Measurements from ENCODE around the gene CASKIN1.

Gene CASKIN1

DNA sequence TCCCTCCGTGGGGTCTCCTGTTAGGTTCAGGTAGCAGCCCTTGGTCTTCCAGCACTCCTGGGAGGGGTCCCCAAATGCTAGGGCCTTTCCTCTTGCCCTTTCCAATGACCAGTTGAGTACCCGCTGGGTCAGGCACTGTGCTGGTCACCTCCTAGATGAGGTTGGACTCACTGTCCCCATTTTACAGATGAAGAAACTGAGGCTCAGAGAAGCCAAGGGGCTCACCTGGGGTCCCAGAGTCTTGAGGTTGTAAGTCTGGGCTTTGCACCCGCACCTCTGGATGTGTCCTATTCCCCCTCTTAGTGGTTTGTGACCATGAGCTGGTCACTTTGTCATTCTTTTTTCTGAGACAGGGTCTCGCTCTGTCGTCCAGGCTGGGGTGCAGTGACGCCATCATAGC lies 1.4 kb upstream of the CASKIN1 start:
- ChIA-PET CTCF (interaction anchor here (1.2 to 1.4 kb wide), 2 partner anchors 9 to 57 kb away, joined by 3 read pairs; no protein-coding TSS in a partner anchor), POLR2A (no interaction called here)
- H3K4me3 ChIP-seq (ENCODE audit: low read depth, low read length) = no peak overlapping the region
- TF ChIP-seq, protein P1, sequence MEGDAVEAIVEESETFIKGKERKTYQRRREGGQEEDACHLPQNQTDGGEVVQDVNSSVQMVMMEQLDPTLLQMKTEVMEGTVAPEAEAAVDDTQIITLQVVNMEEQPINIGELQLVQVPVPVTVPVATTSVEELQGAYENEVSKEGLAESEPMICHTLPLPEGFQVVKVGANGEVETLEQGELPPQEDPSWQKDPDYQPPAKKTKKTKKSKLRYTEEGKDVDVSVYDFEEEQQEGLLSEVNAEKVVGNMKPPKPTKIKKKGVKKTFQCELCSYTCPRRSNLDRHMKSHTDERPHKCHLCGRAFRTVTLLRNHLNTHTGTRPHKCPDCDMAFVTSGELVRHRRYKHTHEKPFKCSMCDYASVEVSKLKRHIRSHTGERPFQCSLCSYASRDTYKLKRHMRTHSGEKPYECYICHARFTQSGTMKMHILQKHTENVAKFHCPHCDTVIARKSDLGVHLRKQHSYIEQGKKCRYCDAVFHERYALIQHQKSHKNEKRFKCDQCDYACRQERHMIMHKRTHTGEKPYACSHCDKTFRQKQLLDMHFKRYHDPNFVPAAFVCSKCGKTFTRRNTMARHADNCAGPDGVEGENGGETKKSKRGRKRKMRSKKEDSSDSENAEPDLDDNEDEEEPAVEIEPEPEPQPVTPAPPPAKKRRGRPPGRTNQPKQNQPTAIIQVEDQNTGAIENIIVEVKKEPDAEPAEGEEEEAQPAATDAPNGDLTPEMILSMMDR (IDR thresholded peaks at IDR 0.05; ENCODE audit: insufficient read depth, low read length, missing control alignments) = no peak
- DNase-seq (ENCODE audit: low read depth, low spot score) = no peak

DNA sequence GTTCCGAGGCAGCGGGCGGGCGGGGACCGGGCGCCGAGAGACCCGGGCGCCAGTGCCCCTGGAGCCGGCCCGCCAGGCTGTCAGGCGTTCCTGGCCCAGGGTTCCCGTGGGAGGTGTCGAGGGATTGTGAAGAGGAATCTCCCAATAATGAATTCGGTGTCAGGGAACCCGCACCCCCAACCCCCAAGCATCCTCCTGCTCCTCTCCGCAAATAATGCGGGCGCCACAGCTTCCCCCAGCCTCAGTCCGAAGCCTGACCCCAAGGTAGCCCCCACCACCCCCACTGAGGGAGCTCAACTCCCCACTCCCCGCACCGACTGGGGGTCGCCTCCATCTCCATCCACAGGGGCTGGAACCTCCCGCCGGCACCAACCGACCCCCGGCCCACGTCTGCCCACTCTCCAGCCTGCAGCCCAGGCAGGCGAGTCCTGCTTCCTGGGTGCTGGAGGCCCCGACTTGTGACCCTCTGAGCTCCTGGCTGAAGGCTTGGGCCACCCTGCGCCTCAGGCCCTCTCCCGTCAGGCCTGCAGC lies 641 bp upstream of the CASKIN1 start:
- DNase-seq (ENCODE audit: low read depth, low spot score) = no peak
- TF ChIP-seq, protein P1 (IDR thresholded peaks at IDR 0.05; ENCODE audit: insufficient read depth, low read length, missing control alignments) = no peak
- ChIA-PET CTCF (interaction anchor here (1.4 kb wide), 1 partner anchor 9 kb away, joined by 3 read pairs; no protein-coding TSS in a partner anchor), POLR2A (interaction anchor here (1.3 kb wide), 1 partner anchor 43 kb away, joined by 5 read pairs; no protein-coding TSS in a partner anchor)
- H3K4me3 ChIP-seq (ENCODE audit: low read depth, low read length) = no peak overlapping the region

DNA sequence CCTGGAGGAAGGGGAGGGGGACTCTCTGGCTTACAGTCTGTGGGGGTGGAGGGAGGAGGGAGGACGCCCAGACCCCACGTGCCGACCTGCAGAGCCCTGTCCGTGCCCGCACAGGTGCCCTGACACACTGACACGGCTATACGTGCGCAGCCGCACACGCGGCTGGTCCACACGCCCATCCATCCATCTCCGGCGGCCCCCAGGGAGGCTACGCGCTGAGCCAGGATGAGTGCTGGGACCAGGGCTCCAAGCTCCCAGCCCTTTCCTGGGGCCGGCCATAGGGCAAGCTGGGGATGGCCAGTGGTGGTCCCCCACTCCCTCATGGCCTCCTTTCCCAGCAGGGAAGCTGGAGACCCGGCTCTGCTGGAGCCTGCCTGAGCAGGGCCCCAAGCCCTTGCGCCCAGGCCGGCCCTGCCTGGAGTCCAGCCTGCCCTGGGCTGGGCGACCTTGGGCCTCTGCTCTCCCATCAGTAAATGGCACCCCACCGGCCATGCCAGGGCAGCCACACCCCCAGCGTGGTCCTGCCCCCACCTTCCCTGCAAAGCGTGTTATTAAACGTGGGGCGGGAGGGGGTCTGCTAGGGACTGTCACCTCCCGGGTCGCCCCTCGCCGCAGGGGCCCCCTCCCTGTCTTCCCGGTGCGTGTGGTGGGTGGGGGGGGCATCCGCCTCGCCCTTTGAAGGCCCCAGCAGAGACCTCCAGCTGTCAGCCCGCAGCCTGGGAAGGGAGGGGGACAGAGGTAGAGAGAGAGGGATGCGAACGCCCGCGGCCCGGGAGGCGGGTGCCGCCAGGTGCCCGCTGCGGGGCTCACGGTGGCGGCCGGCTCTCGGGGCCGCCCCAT lies 863 bp downstream of the CASKIN1 start:
- no peak for DNase-seq (ENCODE audit: low read depth, low spot score)
- no peak overlapping the region for H3K4me3 ChIP-seq (ENCODE audit: low read depth, low read length)
- ChIA-PET CTCF (interaction anchor here (1.6 to 2.1 kb wide), 4 partner anchors 8 to 56 kb away, joined by 3 to 10 read pairs (median 6); partner anchors contain the start of gene ECI1), POLR2A (interaction anchor here (1.3 to 1.9 kb wide), 2 partner anchors 40 to 41 kb away, joined by 5 to 11 read pairs; partner anchors contain the start of gene TRAF7)
- TF ChIP-seq, protein P1 (IDR thresholded peaks at IDR 0.05; ENCODE audit: insufficient read depth, low read length, missing control alignments) = no peak

DNA sequence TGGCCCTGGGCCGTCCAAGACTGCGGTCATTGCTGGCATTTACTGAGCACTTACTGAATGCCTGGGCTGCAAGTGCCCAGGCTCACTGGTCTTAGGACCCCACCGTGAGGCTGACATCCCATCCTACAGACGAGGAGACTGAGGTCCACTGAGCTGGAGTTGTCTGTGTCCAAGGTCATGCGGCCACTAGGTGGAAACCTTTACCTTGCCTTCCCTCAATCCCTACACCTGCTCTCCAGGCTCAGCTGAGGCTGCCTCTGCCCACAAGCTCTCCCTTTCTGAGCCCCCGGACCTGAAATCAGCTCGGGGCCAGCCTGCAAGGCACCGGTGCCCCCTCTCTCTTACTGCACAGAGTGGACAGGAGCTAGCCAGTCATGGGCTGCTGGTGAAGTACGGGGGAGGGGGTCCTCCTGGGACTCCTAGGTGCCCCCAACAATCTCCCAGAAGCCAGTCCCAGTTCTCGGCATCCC lies 1.5 kb downstream of the CASKIN1 start:
- TF ChIP-seq, protein P1 (IDR thresholded peaks at IDR 0.05; ENCODE audit: insufficient read depth, low read length, missing control alignments) = peak; percentile 28
- H3K4me3 ChIP-seq (ENCODE audit: low read depth, low read length) = no peak overlapping the region
- no peak for DNase-seq (ENCODE audit: low read depth, low spot score)
- ChIA-PET POLR2A (interaction anchor here (0.6 to 1.9 kb wide), 2 partner anchors 11 to 40 kb away, joined by 3 to 11 read pairs; partner anchors contain the start of gene TRAF7), CTCF (interaction anchor here (1.6 to 2.1 kb wide), 4 partner anchors 9 to 57 kb away, joined by 3 to 10 read pairs (median 6); partner anchors contain the start of gene ECI1)

DNA sequence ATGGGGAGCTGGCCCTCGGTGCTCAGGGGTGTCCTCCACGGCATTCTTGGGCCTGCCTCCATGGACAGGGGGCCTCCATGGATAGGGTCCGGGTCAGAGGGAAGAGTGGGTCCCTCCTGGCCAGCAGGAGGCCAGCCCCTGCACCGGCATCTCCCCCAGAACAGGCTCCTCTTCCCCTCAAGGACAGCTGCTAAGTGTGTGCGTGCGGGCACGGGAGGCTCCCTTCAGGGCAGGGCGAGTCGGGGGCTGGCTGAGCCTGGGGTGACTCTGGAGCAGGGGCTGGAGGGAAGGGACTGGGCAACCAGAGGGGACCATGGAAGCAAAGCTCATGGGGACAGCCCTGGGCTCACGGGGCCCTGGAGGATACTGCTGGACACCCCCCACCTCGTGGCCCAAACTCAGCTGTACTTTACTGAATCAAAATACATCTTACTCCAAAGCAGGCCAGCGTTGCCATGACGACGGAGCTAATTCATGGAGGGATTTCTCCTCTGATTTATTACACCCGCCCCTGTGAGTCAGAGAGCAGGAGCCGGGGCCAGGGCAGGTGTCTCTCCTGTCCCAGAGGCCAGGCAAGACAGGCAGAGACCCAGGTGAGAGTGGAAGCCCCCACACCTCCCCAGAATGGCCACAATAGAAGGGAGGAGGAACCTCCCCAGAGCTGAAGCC lies 2.1 kb downstream of the CASKIN1 start:
- TF ChIP-seq, protein P1 (IDR thresholded peaks at IDR 0.05; ENCODE audit: insufficient read depth, low read length, missing control alignments) = no peak
- no peak for DNase-seq (ENCODE audit: low read depth, low spot score)
- no peak overlapping the region for H3K4me3 ChIP-seq (ENCODE audit: low read depth, low read length)
- ChIA-PET POLR2A (interaction anchor here (0.6 to 1.9 kb wide), 2 partner anchors 11 to 39 kb away, joined by 3 to 11 read pairs; partner anchors contain the start of gene TRAF7), CTCF (interaction anchor here (1.6 to 2.1 kb wide), 4 partner anchors 9 to 57 kb away, joined by 3 to 10 read pairs (median 6); partner anchors contain the start of gene ECI1)
